Fibroblast of villous mesenchyme (primary cell): ENCODE measurements around the gene MAML2. TPM values are rescaled to one million over a fixed set of nuclear protein-coding genes. Genes with fewer than 3 reads are reported as not detected.
A peak's percentile ranks its signal among the peaks of the same experiment; 100 is the strongest.

Experiments
- DNase-seq: peaks from one replicate; pipeline ENCODE4 v3.0.0-alpha.2; 2010; ENCODE audit warnings: low read depth
- H3K4me3 ChIP-seq: 2 replicates; pipeline ENCODE4 v1.5.1; 2011; ENCODE audit warnings: low read depth, mild to moderate bottlenecking, low read length
- CTCF ChIP-seq: IDR thresholded peaks from 2 replicates; pipeline ENCODE4 v1.5.1; 2012; ENCODE audit warnings: low read depth, mild to moderate bottlenecking, low read length; ENCODE audit not compliant: insufficient read depth
- total RNA-seq: library from RNA; depleted of rRNA; stranded (reverse); fragments of >200 nt; gene quantifications from 2 replicates; pipeline ENCODE4 v1.2.3, GENCODE V29; 2012

MAML2 gene
- total RNA-seq, 1 donor, result 30.7 TPM

DNA sequence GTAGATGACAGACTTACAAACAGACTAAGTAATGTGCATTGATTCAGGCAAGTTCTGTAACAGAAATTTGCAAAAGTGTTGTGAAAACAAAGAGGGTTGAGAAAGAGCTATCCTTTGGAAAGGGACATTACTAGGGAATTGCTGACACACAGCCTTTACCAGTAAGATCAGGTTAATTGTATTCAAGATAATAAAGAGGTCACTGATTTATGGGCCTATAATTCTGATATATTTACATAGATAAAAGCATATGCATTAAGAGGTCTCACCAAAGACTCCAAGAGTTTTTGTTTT, 138.7 kb downstream of the MAML2 start:
- no peak for TF ChIP-seq CTCF
- H3K4me3 ChIP-seq, result no peak overlapping the region
- peak; percentile 59 for DNase-seq

DNA sequence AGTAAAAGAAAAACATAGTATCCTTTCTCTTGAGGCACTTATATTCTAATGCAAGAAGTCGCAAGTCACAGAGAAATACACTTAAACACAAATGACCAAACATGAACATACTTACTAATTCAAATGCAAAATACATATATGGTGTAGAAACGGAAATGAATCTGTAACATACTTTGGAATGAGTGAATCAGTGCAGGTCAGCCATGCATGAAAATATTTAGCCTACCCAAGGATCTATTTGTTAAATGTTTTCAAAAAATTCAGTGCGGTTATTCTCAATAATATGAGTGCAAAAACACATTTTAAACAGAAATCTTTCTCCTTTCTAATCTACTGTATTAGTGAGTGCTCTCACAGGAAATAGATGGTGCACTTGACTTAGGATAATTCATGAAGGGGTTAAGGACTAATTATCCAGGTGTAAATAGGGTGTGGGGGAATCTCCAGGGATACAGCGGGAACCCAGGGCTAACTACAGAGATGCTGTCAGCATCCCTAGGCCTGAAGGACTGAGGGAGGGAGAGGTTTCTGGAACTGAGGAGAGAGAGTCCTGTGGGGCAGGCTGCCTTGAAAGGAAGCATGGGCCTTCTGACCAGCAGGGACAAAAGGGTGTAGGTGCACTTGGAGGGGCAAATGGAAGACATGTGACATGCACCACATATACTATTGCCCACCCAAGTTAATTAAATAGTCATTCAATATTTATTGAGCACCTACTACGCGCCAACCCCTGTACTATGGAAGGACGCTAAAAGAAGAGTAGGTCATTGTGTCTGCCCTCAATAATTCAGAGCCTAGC, 139.2 kb downstream of the MAML2 start:
- no peak for TF ChIP-seq CTCF
- H3K4me3 ChIP-seq, result no peak overlapping the region
- no peak for DNase-seq

DNA sequence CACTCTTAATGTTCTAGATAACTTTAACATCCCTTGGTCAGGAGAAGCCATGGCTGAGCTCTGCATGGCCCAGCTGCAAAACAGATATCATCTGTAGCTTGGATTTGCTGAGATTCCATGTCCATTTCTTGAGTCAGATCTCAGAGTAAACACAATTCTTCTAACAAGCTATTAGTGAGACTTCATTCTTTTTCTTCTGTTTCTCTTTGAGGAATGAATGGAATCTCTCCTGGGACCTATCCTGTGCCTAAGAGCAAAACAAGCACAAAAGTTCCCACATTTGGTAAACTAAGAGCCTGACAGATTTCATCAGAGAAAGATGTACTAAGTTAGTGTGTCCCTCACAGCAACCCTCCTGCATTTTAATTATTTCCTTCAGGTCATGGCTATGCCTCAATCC, 142.8 kb downstream of the MAML2 start:
- H3K4me3 ChIP-seq, result no peak overlapping the region
- no peak for TF ChIP-seq CTCF
- DNase-seq, result peak; percentile 92

DNA sequence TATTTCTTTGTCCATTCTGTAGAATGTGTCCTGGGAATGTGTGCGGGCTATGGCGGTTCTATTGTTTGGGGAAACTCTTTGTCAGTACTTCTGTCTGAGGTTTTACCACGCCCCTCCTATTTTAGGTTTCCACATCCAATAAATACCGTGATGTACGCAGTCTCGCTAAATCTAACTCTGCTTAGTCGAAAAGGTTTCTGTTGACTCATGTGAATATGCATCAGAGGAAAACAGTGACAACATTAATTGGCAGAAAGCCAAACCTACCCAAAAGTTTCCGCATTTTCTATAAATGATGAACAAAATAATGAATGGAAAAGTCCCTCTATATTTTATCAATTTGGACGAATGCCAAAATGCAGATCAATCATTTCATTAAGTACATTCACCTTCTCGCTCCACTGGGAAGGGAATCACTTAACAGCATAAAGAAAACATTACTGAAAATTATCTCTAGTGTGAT, 143.4 kb downstream of the MAML2 start:
- TF ChIP-seq CTCF, result no peak
- DNase-seq, result peak; percentile 77
- no peak overlapping the region for H3K4me3 ChIP-seq

- no peak overlapping the region for H3K4me3 ChIP-seq
- TF ChIP-seq CTCF, result no peak
- DNase-seq, result no peak
Observed at GRCh38 chr11:96197801-96198701, 144.9 kb downstream of the MAML2 start.

- no peak overlapping the region for H3K4me3 ChIP-seq
- no peak for TF ChIP-seq CTCF
- peak; percentile 36 for DNase-seq
Observed at GRCh38 chr11:96197103-96197502, 145.9 kb downstream of the MAML2 start.
